Glomerular endothelial cell (primary cell): ENCODE results near the gene OSTC. TPM values are rescaled to one million over a fixed set of nuclear protein-coding genes. Genes with fewer than 3 reads are reported as not detected.

Experiments used
- DNase-seq: peaks from one replicate; pipeline ENCODE4 v3.0.0-alpha.2; 2011; ENCODE audit warnings: low read depth, low spot score; ENCODE audit errors: extremely low read depth
- total RNA-seq: library from RNA; depleted of rRNA; stranded (reverse); fragments of >200 nt; gene quantifications from 2 replicates; pipeline ENCODE4 v1.2.3, GENCODE V29; 2015

The OSTC gene
- total RNA-seq, 1 donor from 2014 or later, result 194 TPM

DNA sequence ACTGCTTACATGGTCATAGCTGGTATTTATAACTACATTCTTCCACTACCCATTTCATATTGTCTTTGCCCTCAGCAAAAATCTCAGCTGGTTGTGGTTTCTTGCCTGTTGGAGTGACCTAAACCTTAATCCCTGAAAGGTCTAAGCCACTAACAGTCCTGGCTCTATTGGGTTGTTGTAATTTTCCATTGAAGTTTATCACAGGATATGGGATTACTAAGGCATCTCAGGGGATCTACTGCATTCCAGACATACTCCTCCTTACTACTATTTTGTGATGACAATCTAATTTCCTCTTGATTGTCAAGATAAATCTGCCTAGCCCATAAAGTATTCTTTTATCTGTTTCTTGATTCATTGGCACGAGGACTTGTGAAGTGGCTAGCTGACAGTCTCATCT, 6.2 kb upstream of the OSTC start:
- peak; percentile 12 for DNase-seq

DNA sequence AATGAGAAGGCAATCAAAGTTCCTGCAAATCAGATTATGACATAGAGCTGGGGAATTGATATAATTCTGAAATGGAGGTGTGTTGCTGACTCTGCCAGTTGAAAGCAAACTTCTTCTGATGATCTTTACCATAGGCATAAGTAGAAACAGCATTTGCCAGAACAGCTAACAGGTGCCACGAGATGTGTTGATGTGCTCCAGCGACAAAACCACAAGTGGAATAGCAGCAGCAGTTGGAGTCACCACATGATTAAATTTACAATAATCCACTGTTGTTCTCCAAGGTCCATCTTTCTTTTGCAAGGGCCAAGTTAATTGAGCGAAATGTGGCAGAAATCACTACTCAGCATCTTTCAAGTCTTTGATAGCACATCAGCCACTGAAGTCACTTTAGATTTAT, 3.7 kb upstream of the OSTC start:
- DNase-seq, result no peak

DNA sequence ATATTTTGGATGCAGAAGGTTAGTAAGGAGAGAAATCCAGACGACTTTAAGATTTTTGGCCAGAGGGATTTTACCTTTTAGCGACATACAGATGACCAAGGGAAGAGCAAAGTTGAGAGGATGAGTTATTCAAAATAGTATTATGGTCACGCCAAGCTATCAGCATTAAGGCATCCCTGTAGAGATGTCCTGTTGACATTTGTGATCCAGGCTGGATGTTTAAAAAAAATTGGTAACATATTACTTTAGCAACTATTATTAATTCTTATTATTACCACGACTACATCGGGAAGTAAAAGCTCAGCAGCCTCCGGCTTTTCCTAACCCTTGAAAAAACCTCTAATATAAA, 562 bp upstream of the OSTC start:
- no peak for DNase-seq

DNA sequence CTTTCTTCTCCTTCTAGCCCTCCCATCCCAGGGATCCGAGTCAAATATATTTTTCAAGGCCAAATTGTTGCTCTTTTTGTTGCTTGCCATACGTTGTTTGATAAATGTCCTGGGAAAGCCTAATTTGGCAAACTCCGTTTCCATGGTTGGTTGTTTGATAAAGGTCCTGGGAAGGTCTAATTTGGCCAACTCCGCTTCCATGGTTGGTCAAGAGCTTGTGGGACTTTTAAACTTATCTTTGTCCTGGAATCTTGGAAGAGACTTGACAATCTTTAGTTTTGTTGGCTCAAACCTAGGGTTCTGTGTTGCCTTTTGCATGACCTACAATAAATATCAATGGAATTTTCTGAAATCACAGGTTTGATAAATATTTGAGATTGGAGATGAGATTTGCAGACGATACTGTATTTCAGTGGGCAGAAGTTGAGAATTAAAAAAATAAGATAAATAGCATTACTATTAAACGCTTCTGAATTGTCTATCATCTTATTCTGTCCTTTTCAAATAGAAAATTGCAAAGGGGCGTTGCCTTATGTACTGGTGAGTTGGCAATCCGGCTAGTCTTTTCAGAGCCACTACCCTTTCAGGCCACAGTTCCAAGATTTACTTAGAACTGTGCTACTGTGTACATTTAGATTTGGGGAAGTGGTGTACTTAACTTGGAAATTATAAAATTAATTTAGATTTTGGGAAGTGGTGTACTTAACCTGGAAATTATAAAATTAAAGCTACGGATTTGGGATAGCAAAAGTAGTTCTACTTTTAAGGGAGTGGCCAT, 804 bp downstream of the OSTC start:
- DNase-seq, result peak; percentile 29

DNA sequence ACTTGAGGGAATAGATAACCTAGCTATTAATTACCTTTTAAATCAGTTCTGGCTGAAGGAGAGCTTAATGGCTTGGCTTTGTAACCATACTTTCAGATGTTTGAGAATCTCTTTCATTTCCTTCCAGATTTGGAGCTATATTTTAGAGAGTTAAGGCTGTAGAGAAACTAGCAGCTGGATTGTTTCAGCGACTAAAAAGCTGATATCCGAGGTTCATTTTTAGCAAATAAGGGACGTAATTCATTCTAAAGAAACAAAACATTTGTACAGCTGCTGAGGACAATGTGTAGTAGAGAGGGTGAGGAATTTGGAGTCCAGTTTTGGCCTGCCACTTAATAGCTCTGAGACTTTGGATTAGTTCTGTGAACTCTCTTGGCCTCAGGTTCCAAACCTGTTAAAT, 12.2 kb downstream of the OSTC start:
- no peak for DNase-seq

DNA sequence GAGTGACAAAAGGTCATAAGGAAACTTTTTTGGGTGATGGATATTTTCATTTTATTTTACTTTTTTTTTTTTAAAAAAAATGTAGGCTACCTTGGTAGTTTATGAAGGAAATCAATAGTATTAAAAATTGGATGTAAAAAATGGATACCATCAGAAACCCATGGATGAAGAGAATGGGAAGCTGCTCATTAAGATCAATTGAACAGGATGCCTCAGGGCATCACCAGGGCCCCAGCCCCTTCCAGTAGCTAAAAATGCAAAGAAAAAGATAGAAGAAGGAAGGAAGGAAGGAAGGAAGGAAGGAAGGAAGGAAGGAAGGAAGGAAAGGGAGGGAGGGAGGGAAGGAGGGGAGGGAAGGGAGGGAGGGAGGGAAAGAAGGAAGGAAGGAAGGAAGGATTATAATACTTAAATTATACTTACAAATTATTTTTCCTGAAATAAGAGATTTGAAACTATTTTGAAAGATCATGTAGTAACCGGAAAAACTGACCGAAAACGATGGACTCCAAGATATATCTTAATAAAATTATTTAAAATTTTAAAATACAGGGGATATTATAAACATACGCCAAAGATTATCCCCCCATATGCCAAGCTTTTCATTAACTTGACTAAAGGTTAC, 24.1 kb downstream of the OSTC start:
- DNase-seq, result no peak

DNA sequence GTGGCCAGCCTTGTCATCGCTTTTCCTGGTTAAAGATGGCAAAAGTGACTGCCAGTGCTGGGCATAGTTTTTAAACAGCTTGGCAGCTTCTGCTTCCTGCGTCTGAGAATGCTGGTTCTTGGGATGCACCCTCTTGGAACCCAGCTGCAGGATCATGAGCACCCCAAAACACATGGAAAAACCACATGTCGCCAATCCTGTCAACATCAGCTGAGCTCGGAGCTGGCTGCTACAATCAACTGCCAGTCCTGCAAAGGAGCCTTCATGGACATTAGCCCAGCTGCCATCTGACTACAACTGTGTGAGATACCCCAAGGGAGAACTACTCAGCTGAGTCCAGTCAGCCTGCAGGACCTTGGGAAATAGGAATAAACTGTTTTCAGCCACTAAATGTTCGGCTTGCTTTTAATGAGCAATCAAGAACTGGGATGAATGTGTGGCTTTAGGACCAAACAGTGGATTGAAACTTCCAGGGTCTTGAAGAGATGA, 31.0 kb downstream of the OSTC start:
- no peak for DNase-seq

DNA sequence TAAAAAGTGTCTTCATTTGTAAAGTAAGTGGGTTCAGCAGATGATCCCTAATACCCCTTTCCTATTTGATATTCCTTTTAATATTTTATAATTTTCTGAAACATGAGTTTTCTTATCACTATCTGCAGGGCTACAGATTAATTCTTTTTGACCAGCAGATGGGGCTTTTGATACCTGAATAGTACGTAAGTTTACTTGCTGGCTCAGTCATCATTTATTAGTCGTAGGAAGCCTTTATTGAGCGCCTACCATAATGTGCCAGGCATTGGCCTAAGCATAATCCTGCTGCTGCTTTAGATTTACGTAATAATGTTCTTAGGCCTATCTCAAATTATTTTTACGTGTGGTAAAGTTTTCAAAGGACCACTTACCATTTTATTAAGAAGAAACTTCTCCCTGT, 33.1 kb downstream of the OSTC start:
- DNase-seq, result peak; percentile 20

DNA sequence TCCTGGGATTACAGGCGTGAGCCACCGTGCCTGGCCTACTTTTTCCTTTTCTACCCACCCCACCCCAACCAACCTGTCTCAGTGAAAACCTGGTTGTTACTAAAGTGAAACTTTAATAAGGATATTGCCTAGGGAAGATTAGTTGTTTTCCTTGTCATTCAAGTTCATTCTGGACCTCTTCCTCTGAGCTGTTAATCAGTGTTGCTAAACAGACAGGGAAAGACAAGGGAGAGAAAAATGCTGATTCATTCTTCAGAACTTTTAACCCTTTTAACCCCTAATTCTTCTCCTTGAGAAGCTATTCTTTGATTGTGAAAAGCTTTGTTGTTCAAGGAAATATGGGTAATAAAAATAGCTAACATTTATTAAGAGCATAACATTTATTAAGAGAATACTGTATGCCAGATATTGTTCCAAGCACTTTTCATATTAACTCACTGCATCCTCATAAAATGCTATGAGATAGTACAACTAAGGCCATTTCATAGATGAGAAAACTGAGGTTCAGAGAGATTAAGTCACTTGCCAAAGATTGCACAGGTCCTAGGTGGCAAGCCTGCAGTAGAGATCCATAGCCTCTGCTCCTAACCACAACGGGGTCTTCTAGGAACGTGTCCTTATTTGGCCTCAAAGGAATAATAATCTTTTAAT, 34.8 kb downstream of the OSTC start:
- DNase-seq, result no peak

DNA sequence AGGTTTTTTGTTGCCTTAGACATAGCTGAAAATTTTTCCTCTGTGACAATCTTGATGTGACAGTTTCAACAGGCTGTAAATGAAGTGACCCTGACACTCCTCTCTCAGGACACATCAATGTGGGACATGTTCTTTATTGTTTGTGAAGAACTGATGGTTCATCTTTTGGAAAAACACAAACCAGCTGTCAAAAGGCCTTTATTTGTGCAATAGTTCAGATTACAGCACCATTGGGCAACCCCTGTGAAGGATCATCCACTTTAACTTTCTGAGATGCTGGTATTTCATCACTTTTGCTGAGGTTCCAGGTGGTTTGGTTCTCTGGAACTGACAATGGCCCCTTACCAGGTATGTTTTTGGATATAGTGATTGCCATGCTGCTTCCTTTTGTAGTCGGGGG, 40.3 kb downstream of the OSTC start:
- DNase-seq, result no peak

DNA sequence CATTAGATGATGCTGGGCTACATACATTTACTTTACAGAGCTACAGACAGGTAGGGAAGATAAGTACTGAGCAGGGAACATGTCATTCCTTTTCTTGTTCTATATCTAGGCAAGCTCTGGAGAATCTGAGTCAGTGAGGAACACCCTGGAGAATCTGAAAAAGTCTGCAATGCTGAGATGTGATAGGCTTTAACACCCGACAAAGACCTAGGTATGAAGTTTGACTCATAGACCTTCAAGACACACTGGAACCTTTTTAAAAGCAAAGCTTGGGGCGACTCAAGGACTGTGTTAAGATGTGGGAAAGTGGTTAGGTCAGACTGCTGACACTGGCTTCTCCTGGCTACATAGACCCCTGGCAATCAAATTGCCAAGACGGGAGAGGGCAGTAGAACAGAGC, 42.8 kb downstream of the OSTC start:
- DNase-seq, result no peak

DNA sequence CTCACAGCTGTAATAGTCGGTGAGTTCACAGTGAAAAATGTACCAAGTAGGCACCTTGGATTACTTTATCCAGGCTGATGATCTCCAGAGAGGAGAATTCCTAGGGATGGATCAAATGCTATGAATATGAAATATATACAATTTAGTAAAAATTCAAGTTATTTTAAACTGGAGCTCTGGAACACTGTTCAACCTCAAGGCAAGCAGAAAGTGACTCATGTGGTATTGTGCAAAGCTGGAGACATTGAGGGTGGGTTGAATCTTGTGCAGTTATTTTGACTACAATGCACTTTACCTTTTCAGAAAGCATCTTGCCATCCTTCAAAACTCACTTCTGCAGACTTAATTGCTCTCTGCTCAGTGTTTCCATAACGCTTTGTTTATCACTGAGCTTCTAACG, 43.4 kb downstream of the OSTC start:
- DNase-seq, result no peak

DNA sequence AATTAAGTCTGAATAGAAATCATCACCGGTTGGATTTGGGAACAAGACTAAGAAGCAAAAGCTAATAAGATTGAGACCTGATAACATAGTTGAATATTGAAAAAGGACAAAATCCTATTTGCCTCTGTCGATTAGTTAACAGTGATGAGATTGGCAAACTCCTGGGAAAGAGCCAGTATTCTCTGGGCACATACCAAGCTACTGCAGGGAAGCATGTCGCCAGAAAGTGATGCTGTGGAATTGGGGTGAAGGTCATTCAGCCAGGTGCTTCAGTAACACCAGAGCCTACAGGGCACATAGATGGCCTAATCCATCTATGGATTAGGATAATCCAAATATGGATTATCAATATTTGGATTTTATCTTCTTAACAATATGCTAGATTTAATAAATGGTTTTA, 44.0 kb downstream of the OSTC start:
- no peak for DNase-seq

DNA sequence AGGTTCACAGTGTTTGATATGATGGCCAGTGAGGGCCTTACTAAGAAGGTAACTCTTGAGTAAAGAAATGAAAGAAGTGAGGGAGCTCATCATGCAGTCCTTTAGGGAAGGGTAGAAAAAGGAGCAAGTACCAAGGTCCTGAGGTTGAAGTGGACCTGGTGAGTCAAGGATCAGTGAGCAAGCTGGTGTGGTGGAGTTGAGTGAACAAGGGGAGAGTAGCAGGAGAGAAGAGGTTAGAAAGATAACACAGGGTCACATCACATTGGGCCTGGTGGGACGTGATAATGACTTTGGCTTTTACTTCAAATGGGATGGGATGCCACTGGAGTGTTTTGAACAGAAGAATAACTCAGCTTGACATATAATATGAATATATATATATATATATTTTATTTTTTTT, 44.7 kb downstream of the OSTC start:
- DNase-seq, result no peak

DNA sequence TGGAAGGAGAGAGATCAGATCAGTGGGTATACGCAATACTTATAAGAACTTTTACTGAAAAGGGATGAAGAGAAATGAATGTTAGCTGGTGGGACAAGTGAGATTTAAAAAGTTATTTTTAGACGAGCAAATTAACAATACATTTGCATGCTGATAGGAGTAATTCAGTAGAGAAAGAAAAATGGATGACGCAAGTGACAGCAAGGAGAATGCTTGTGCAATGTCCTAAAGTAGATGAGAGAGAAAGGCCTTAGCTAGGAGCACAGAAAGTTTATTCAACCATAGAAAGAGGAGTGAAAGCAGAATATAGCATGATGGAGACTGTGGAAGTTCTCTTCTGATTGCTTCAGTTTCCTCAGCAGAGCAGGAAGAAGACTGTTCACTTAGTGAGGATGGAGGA, 45.8 kb downstream of the OSTC start:
- no peak for DNase-seq

DNA sequence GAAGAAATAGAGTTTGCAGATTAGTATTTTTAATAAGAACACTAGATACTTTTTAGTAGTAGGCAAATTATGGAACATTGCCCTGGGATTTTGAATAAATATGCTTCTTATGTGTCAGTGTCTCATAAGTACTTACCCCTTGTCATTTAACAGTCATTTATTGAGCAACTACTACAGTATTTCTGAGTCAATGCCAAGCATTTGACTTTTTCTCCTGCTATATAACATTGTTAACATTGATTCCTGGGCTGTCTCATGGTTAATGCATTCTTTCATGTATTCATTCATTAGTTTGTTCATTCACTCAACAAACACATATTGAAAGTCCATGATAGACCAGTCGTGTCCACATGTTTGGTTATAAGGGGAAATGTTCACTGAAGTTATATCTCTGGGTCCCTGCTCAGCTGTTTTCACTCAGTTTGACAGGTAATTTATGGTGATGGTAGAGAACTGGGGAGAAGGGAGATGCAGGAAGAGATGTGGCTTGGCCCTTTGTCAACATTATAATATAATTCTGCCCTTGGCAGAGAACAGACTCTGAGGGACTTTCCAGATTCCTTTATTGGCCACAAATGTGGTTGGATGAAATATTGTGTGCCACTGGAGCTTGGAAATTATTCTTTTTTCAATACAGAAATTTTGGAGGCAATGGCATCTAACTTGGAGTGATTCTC, 49.8 kb downstream of the OSTC start:
- DNase-seq, result no peak

DNA sequence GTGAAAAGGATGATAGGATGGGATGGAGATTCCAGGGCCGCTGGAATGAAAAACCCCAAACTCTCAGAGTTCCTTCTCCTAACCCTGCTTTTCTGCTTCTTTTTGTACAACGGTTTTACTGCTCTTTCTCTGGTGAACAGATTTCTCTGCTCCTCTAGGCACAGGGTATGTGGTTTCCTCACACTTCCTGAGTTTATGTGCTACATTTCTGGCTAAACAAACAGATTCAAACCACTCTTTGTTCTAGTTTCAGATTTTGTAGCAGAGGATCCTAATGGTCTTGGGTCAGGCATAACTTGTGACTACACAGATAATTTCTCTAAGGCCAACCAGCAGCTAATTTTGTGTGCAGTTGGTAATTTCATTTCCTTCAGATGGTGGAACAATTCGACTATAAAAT, 52.6 kb downstream of the OSTC start:
- DNase-seq, result no peak

DNA sequence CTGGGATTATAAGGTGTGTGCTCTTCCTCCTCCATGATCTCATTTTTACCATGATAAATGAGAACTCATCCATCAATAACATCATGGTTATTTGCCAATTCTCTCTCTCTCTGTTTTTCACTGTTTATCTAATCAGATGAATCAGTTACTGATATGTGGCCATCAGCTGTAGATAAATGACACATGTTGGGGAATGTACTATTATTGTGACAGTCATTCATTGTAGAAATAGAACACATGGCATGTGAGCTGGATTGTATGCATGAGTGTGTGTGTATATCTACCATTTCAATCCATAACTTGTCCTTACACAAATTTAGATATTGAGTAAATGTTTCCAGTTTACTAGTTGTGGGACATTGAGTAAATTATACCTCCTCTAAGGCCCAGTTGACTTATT, 53.0 kb downstream of the OSTC start:
- no peak for DNase-seq

DNA sequence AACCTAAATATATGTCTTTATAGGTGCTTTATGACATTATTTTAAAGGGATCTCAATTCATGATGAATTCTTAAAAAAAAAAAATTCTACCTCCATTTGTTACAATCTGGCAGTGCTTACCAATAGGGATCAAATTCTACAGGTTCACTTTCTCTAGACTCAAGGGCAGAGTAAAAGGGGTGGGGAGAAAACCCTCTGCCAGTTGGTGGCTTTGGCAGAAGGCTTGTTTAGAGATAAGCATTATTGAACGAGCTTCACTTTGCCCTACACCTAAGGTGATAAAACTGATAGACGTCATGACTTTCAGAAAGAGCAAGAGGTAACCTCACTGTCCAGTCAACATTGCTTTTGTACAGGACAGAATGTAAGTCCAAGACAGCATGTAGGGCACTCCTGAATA, 53.6 kb downstream of the OSTC start:
- DNase-seq, result no peak

DNA sequence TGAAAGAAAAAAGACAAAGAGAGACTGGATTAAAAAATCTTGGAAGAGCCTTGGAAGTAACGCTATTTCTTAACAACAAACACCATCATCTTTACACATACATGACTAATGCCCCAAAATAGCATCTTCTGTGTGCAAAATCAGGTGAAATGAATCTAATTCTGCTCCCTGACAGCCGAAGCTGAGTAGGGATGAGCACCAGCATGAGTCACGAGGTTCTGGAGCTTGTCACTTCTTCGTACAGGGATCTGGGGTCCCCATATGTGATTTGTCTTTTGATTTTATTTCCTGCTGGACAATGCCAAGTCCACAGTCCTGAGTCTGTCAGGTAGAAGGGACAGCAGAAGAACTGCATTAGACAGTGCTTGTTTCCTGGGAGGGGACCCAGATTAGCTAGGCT, 55.9 kb downstream of the OSTC start:
- DNase-seq, result no peak

DNA sequence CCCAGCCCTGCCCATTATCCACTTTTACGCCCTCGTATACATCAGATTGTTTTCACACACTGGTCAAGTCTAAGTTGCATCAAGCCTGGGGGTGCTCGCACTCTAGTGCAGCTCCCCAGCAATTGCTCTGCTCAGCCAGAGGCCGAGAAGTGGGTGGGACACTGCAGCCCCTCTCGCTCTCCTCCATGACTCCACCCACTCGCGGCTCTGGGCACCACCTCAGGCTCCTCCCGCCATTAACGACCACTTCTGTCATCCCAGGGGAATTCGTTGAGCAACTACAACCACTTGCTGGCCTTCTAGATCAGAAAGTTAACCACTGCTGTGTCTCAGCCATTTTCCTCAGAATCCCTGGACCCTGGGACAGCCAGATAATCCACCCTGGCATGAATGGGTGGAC, 58.8 kb downstream of the OSTC start:
- DNase-seq, result no peak

DNA sequence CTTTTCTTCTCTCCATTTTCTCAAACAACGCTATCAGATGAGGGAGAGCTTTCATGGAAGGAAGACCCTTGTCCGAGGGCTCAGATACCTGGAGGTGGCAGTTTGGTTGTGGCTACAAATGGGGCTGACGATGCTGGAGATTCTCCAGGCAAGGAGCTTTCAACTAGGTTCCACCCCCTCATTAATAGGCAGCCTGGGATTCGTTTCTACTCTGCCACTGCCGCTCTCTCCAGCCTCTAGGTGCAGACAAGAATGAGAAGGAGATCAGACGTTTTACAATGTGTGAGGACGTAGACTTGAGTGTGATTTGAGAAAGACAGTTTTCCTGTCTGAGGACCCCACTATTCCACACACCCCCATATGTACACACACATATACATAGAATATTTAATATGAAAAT, 59.3 kb downstream of the OSTC start:
- DNase-seq, result no peak
